ENCODE measurements around the gene VHLL.

GRCh38 chr1:156263288-156263655 lies 35.8 kb downstream of the VHLL start:
- TF ChIP-seq, protein P1, sequence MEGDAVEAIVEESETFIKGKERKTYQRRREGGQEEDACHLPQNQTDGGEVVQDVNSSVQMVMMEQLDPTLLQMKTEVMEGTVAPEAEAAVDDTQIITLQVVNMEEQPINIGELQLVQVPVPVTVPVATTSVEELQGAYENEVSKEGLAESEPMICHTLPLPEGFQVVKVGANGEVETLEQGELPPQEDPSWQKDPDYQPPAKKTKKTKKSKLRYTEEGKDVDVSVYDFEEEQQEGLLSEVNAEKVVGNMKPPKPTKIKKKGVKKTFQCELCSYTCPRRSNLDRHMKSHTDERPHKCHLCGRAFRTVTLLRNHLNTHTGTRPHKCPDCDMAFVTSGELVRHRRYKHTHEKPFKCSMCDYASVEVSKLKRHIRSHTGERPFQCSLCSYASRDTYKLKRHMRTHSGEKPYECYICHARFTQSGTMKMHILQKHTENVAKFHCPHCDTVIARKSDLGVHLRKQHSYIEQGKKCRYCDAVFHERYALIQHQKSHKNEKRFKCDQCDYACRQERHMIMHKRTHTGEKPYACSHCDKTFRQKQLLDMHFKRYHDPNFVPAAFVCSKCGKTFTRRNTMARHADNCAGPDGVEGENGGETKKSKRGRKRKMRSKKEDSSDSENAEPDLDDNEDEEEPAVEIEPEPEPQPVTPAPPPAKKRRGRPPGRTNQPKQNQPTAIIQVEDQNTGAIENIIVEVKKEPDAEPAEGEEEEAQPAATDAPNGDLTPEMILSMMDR (IDR thresholded peaks at IDR 0.05 in 8 of 11, conservative IDR thresholded peaks at IDR 0.05 in 3 of 11): no peak
- no peak for TF ChIP-seq POLR2AphosphoS5 (IDR thresholded peaks at IDR 0.05)
